Neuronal stem cell (in vitro differentiated cells): ENCODE measurements around the gene GPRIN3.

Experiments used
- DNase-seq: peaks from one replicate; pipeline ENCODE4 v3.0.0-alpha.2; 2013; ENCODE audit warnings: low spot score
- H2AFZ ChIP-seq: one replicate; pipeline ENCODE4 v1.6.1; 2013; ENCODE audit warnings: mild to moderate bottlenecking, low read length, inconsistent platforms
- H2AK5ac ChIP-seq: 2 replicates; pipeline ENCODE4 v1.6.1; 2013; ENCODE audit warnings: low read depth, mild to moderate bottlenecking, inconsistent platforms, low read length, moderate library complexity, mixed read lengths
- H2BK120ac ChIP-seq: 2 replicates; pipeline ENCODE4 v1.6.1; 2013; ENCODE audit warnings: low read depth, mild to moderate bottlenecking, inconsistent platforms, low read length, moderate library complexity, mixed read lengths
- H2BK12ac ChIP-seq: one replicate; pipeline ENCODE4 v1.6.1; 2013; ENCODE audit warnings: low read length, inconsistent platforms
- H2BK15ac ChIP-seq: 2 replicates; pipeline ENCODE4 v1.6.1; 2013; ENCODE audit warnings: mild to moderate bottlenecking, low read length, inconsistent platforms, mixed read lengths
- H2BK5ac ChIP-seq: one replicate; pipeline ENCODE4 v1.6.1; 2013; ENCODE audit warnings: inconsistent platforms, mild to moderate bottlenecking, low read length, moderate library complexity
- H3K14ac ChIP-seq: one replicate; pipeline ENCODE4 v1.6.1; 2013; ENCODE audit warnings: low read length, inconsistent platforms
- H3K18ac ChIP-seq: 2 replicates; pipeline ENCODE4 v1.6.1; 2013; ENCODE audit warnings: low read length, inconsistent platforms
- H3K23ac ChIP-seq: 2 replicates; pipeline ENCODE4 v1.6.1; 2013; ENCODE audit warnings: low read depth, mild to moderate bottlenecking, mixed read lengths, low read length, inconsistent platforms; ENCODE audit not compliant: poor library complexity
- H3K27ac ChIP-seq: replicated peaks from 3 replicates; pipeline ENCODE4 v1.5.1; 2013; ENCODE audit warnings: low read length, inconsistent platforms
- H3K27me3 ChIP-seq, 3 experiments: 2 replicates each; pipeline ENCODE4 v1.6.1; 2013; ENCODE audit warnings: low read length in 3 of 3, mild to moderate bottlenecking in 2 of 3, inconsistent platforms in 1 of 3, low read depth in 1 of 3, mixed read lengths in 1 of 3, moderate library complexity in 1 of 3; ENCODE audit not compliant: control insufficient read depth in 3 of 3, insufficient read depth in 3 of 3
- H3K36me3 ChIP-seq, 2 donors: replicated peaks in 1 of 2; 2 replicates each; pipeline ENCODE4 v1.6.1; 2013; ENCODE audit warnings: low read length in 2 of 2; ENCODE audit not compliant: control insufficient read depth in 2 of 2, insufficient read depth in 2 of 2
- H3K4ac ChIP-seq: 2 replicates; pipeline ENCODE4 v1.6.1; 2013; ENCODE audit warnings: inconsistent platforms, mild to moderate bottlenecking, low read length, moderate library complexity
- H3K4me1 ChIP-seq, 2 donors: 1 replicate in 1 of 2; 2 replicates in 1 of 2; pipeline ENCODE4 v1.6.1; 2013; ENCODE audit warnings: low read length in 2 of 2, low read depth in 1 of 2; ENCODE audit not compliant: control insufficient read depth in 2 of 2, insufficient read depth in 1 of 2
- H3K4me2 ChIP-seq: one replicate; pipeline ENCODE4 v1.6.1; 2013; ENCODE audit warnings: mild to moderate bottlenecking, low read length, inconsistent platforms; ENCODE audit not compliant: insufficient read depth, poor library complexity, severe bottlenecking
- H3K4me3 ChIP-seq, 2 donors: 2 replicates each; pipeline ENCODE4 v1.5.1; 2013; ENCODE audit warnings: low read length in 2 of 2, mild to moderate bottlenecking in 2 of 2, inconsistent platforms in 1 of 2, moderate library complexity in 1 of 2
- H3K79me1 ChIP-seq: one replicate; pipeline ENCODE4 v1.6.1; 2013; ENCODE audit warnings: low read depth, mild to moderate bottlenecking, inconsistent platforms, low read length, moderate library complexity
- H3K9ac ChIP-seq: one replicate; pipeline ENCODE4 v1.6.1; 2013; ENCODE audit warnings: mild to moderate bottlenecking, low read depth, low read length, inconsistent platforms; ENCODE audit not compliant: poor library complexity
- H3K9me3 ChIP-seq, 2 donors: replicated peaks in 1 of 2; 2 replicates each; pipeline versions ENCODE3 to v1.6.1; 2013; ENCODE audit warnings: low read length in 2 of 2, mild to moderate bottlenecking in 2 of 2, inconsistent platforms in 1 of 2, low read depth in 1 of 2, mixed read lengths in 1 of 2, moderate library complexity in 1 of 2; ENCODE audit not compliant: control insufficient read depth in 2 of 2, insufficient read depth in 1 of 2
- H4K8ac ChIP-seq: one replicate; pipeline ENCODE4 v1.6.1; 2013; ENCODE audit warnings: low read depth, mild to moderate bottlenecking, inconsistent platforms, low read length, moderate library complexity
- H4K91ac ChIP-seq: one replicate; pipeline ENCODE4 v1.6.1; 2013; ENCODE audit warnings: low read length, low read depth, mild to moderate bottlenecking, inconsistent platforms; ENCODE audit not compliant: poor library complexity
- WGBS, 2 donors: extraction: QIAGEN DNeasy Blood & Tissue Kit; methylation state at CpG; one replicate each; pipeline ENCODE4 v1.1.7; 2013; ENCODE audit warnings: missing lambda C conversion rate in 2 of 2, mixed read lengths in 1 of 2; ENCODE audit not compliant: insufficient read length in 2 of 2, insufficient replicate concordance in 1 of 2; ENCODE audit errors: extremely low coverage in 2 of 2; 5-methylcytosine and 5-hydroxymethylcytosine counted together

GPRIN3 gene

GRCh38 chr4:89267846-89268245 lies 39.8 kb downstream of the GPRIN3 start:
- H2BK15ac ChIP-seq, result no peak overlapping the region
- no peak overlapping the region for H3K4ac ChIP-seq
- H3K27me3 ChIP-seq, result no peaks in the 10 kb centered on the region
- no peak for DNase-seq
- no peaks in the 10 kb centered on the region for H3K4me1 ChIP-seq
- no peak overlapping the region for H2BK12ac ChIP-seq
- H3K36me3 ChIP-seq, result no peaks in the 10 kb centered on the region
- WGBS, 2 donors, result no CpG with 5 or more reads among the region's 3 CpGs
- no peak overlapping the region for H4K8ac ChIP-seq
- H2BK5ac ChIP-seq, result no peak overlapping the region
- H2AK5ac ChIP-seq, result no peak overlapping the region
- H2AFZ ChIP-seq, result no peak overlapping the region
- H3K18ac ChIP-seq, result no peak overlapping the region
- H3K9me3 ChIP-seq, result no peaks in the 10 kb centered on the region
- no peak overlapping the region for H3K27ac ChIP-seq
- peaks cover 2% of the 10 kb centered on the region for H3K79me1 ChIP-seq
- H3K9ac ChIP-seq, result no peak overlapping the region
- no peak overlapping the region for H4K91ac ChIP-seq
- no peak overlapping the region for H3K14ac ChIP-seq
- H3K23ac ChIP-seq, result no peak overlapping the region
- no peak overlapping the region for H2BK120ac ChIP-seq
- H3K4me3 ChIP-seq, result no peak overlapping the region
- no peak overlapping the region for H3K4me2 ChIP-seq

GRCh38 chr4:89267392-89267791 lies 40.2 kb downstream of the GPRIN3 start:
- Histone ChIP-seq H3K4me3 (no peak overlapping the region), H2BK12ac (no peak overlapping the region), H3K27ac (no peak overlapping the region), H2BK5ac (no peak overlapping the region), H3K4ac (no peak overlapping the region), H3K23ac (no peak overlapping the region), H3K9ac (no peak overlapping the region), H3K18ac (no peak overlapping the region), H2BK120ac (no peak overlapping the region), H2AFZ (no peak overlapping the region), H3K79me1 (peaks cover 2% of the 10 kb centered on the region), H3K36me3 (no peaks in the 10 kb centered on the region), H3K27me3 (no peaks in the 10 kb centered on the region), H2BK15ac (no peak overlapping the region), H3K4me1 (no peaks in the 10 kb centered on the region), H4K91ac (no peak overlapping the region), H3K4me2 (no peak overlapping the region), H2AK5ac (no peak overlapping the region), H3K14ac (no peak overlapping the region), H4K8ac (no peak overlapping the region), H3K9me3 (no peaks in the 10 kb centered on the region)
- WGBS, 2 donors, result no CpG with 5 or more reads among the region's 1 CpG
- no peak for DNase-seq

GRCh38 chr4:89266128-89266527 lies 41.5 kb downstream of the GPRIN3 start:
- Histone ChIP-seq H2BK15ac (no peak overlapping the region), H4K8ac (no peak overlapping the region), H3K18ac (no peak overlapping the region), H3K23ac (no peak overlapping the region), H2AFZ (no peak overlapping the region), H2AK5ac (no peak overlapping the region), H3K4me2 (no peak overlapping the region), H3K4ac (no peak overlapping the region), H3K14ac (no peak overlapping the region), H3K79me1 (peaks cover 2% of the 10 kb centered on the region), H2BK12ac (no peak overlapping the region), H2BK5ac (no peak overlapping the region), H3K9me3 (no peaks in the 10 kb centered on the region), H3K4me3 (no peak overlapping the region), H3K36me3 (no peaks in the 10 kb centered on the region), H3K27me3 (no peaks in the 10 kb centered on the region), H3K9ac (no peak overlapping the region), H3K4me1 (no peaks in the 10 kb centered on the region), H2BK120ac (no peak overlapping the region), H4K91ac (no peak overlapping the region), H3K27ac (no peak overlapping the region)
- no peak for DNase-seq
- no CpG with 5 or more reads among the region's 1 CpG for WGBS, 2 donors

- no peak overlapping the region for H3K27ac ChIP-seq
- no peak overlapping the region for H4K8ac ChIP-seq
- H3K4me3 ChIP-seq, result no peak overlapping the region
- no peak overlapping the region for H3K4ac ChIP-seq
- H3K23ac ChIP-seq, result no peak overlapping the region
- H2BK12ac ChIP-seq, result no peak overlapping the region
- no peak overlapping the region for H2BK120ac ChIP-seq
- no peak overlapping the region for H2BK5ac ChIP-seq
- H3K9ac ChIP-seq, result no peak overlapping the region
- no CpG with 5 or more reads among the region's 3 CpGs for WGBS, 2 donors
- H3K79me1 ChIP-seq, result peaks cover 2% of the 10 kb centered on the region
- no peak for DNase-seq
- no peaks in the 10 kb centered on the region for H3K9me3 ChIP-seq
- no peak overlapping the region for H4K91ac ChIP-seq
- no peak overlapping the region for H2BK15ac ChIP-seq
- H3K36me3 ChIP-seq, result no peaks in the 10 kb centered on the region
- no peak overlapping the region for H3K18ac ChIP-seq
- H2AK5ac ChIP-seq, result no peak overlapping the region
- no peak overlapping the region for H3K14ac ChIP-seq
- H3K27me3 ChIP-seq, result no peaks in the 10 kb centered on the region
- H3K4me1 ChIP-seq, result peaks cover 2% of the 10 kb centered on the region in 2 donors
- no peak overlapping the region for H3K4me2 ChIP-seq
- H2AFZ ChIP-seq, result peak overlapping the region; percentile 72
Observed at GRCh38 chr4:89263265-89263664, 44.3 kb downstream of the GPRIN3 start.
